Effector CD4-positive, alpha-beta T cell (primary cell): ENCODE data around the gene FGGY.
"Not testable (repeated sequence)": the region's sequence is repeated elsewhere in the genome, so short reads cannot be mapped to it uniquely, and the experiment has no call there.

ENCODE experiments used
- DNase-seq: peaks from one replicate; pipeline ENCODE4 v3.0.0-alpha.2; 2020

The FGGY gene

GRCh38 chr1:59453297-59453968 lies 156.5 kb downstream of the FGGY start:
- no peak for DNase-seq

GRCh38 chr1:59455206-59455605 lies 158.3 kb downstream of the FGGY start:
- no peak for DNase-seq

- DNase-seq = no peak
These were observed 160.9 kb downstream of the FGGY start for GRCh38 chr1:59457786-59458185.

GRCh38 chr1:59458884-59459283 lies 162.0 kb downstream of the FGGY start:
- no peak for DNase-seq

GRCh38 chr1:59462942-59463341 lies 166.0 kb downstream of the FGGY start:
- DNase-seq = not testable (repeated sequence)

GRCh38 chr1:59465478-59465877 lies 168.6 kb downstream of the FGGY start:
- DNase-seq = not testable (repeated sequence)

GRCh38 chr1:59468828-59469428 lies 172.0 kb downstream of the FGGY start:
- no peak for DNase-seq

GRCh38 chr1:59471991-59472570 lies 175.2 kb downstream of the FGGY start:
- not testable (repeated sequence) for DNase-seq

GRCh38 chr1:59473831-59474230 lies 176.9 kb downstream of the FGGY start:
- DNase-seq = no peak

GRCh38 chr1:59474496-59474895 lies 177.6 kb downstream of the FGGY start:
- DNase-seq = no peak

GRCh38 chr1:59475737-59476136 lies 178.8 kb downstream of the FGGY start:
- no peak for DNase-seq

GRCh38 chr1:59477286-59477685 lies 180.4 kb downstream of the FGGY start:
- no peak for DNase-seq

GRCh38 chr1:59477867-59478266 lies 181.0 kb downstream of the FGGY start:
- DNase-seq = no peak

- DNase-seq = no peak
These were observed 181.9 kb downstream of the FGGY start for GRCh38 chr1:59478822-59479221.

GRCh38 chr1:59480188-59480888 lies 183.4 kb downstream of the FGGY start:
- DNase-seq = no peak

- DNase-seq = no peak
These were observed 185.1 kb downstream of the FGGY start for GRCh38 chr1:59481881-59482505.

GRCh38 chr1:59482986-59483385 lies 186.1 kb downstream of the FGGY start:
- no peak for DNase-seq

GRCh38 chr1:59484096-59484495 lies 187.2 kb downstream of the FGGY start:
- no peak for DNase-seq

GRCh38 chr1:59485171-59485570 lies 188.3 kb downstream of the FGGY start:
- DNase-seq = no peak

GRCh38 chr1:59485949-59486348 lies 189.1 kb downstream of the FGGY start:
- no peak for DNase-seq

- no peak for DNase-seq
These were observed 189.7 kb downstream of the FGGY start for GRCh38 chr1:59486615-59487014.

GRCh38 chr1:59487335-59488031 lies 190.6 kb downstream of the FGGY start:
- DNase-seq = no peak

- no peak for DNase-seq
These were observed 195.6 kb downstream of the FGGY start for GRCh38 chr1:59492500-59492899.
